IMR-90 (cell line): ENCODE measurements around the gene HNF1B. TPM values are rescaled to one million over a fixed set of nuclear protein-coding genes. Genes with fewer than 3 reads are reported as not detected.

Experiments
- ATAC-seq: fragments of 200-7000 bp; cut with Tn5 transposase; 2 replicates; pipeline ENCODE4 v1.9.1; 2020; ENCODE audit warnings: low read depth, mild to moderate bottlenecking, moderate library complexity
- BruUV-seq: library from RNA; stranded (reverse); fragments of 400-500 nt; replicated peaks from 2 replicates; lab custom pipeline; 2021; lab: Mats Ljungman, UMichigan
- CTCF ChIA-PET: fragments of 300-600 bp; formaldehyde crosslinking; extraction: SDS; loops from one replicate; lab custom pipeline; 2021; ENCODE audit warnings: antibody characterized with exemption; lab: Yijun Ruan, JAX
- POLR2A ChIA-PET: fragments of 300-600 bp; sonication (Branson Sonifier 250); formaldehyde crosslinking; loops from one replicate; lab custom pipeline; 2022; ENCODE audit warnings: antibody characterized with exemption; ENCODE audit not compliant: unreplicated experiment; lab: Charles Lee
- DNase-seq: peaks from one replicate; pipeline ENCODE4 v3.0.0; 2013
- H2AFZ ChIP-seq: replicated peaks from 2 replicates; pipeline ENCODE3; 2013; ENCODE audit warnings: low read length, mild to moderate bottlenecking; ENCODE audit not compliant: poor library complexity
- H2AK5ac ChIP-seq: 2 replicates; pipeline ENCODE4 v1.6.1; 2013; ENCODE audit warnings: low read depth, low read length, inconsistent platforms
- H2AK9ac ChIP-seq: replicated peaks from 2 replicates; pipeline ENCODE3; 2013; ENCODE audit warnings: mild to moderate bottlenecking, low read depth, low read length, moderate library complexity; ENCODE audit not compliant: poor library complexity
- H2BK120ac ChIP-seq: 2 replicates; pipeline ENCODE4 v1.6.1; 2013; ENCODE audit warnings: low read depth, low read length, inconsistent platforms
- H2BK15ac ChIP-seq: 3 replicates; pipeline ENCODE4 v1.6.1; 2013; ENCODE audit warnings: low read depth, low read length, inconsistent platforms
- H2BK20ac ChIP-seq: 2 replicates; pipeline ENCODE4 v1.6.1; 2013; ENCODE audit warnings: low read depth, mild to moderate bottlenecking, inconsistent platforms, low read length, moderate library complexity
- H2BK5ac ChIP-seq: 2 replicates; pipeline ENCODE4 v1.6.1; 2013; ENCODE audit warnings: mild to moderate bottlenecking, low read depth, low read length, inconsistent platforms; ENCODE audit not compliant: poor library complexity, severe bottlenecking
- H3K14ac ChIP-seq: replicated peaks from 2 replicates; pipeline ENCODE4 v1.6.1; 2013; ENCODE audit warnings: low read depth, low read length, inconsistent platforms
- H3K18ac ChIP-seq: 2 replicates; pipeline ENCODE4 v1.6.1; 2013; ENCODE audit warnings: low read depth, low read length, control low read depth
- H3K23ac ChIP-seq: 2 replicates; pipeline ENCODE4 v1.6.1; 2013; ENCODE audit warnings: low read depth, low read length, inconsistent platforms
- H3K27ac ChIP-seq: 2 replicates; pipeline ENCODE4 v1.5.1; 2013; ENCODE audit warnings: mild to moderate bottlenecking, control low read depth, low read length; ENCODE audit not compliant: insufficient read depth
- H3K27me3 ChIP-seq: 2 replicates; pipeline ENCODE4 v1.6.1; 2013; ENCODE audit warnings: low read length; ENCODE audit not compliant: control insufficient read depth, insufficient read depth
- H3K36me3 ChIP-seq: 2 replicates; pipeline ENCODE4 v1.6.1; 2013; ENCODE audit warnings: low read length, mixed read lengths; ENCODE audit not compliant: control insufficient read depth, insufficient read depth
- H3K4ac ChIP-seq: 2 replicates; pipeline ENCODE4 v1.6.1; 2013; ENCODE audit warnings: low read depth, low read length, inconsistent platforms
- H3K4me1 ChIP-seq: 2 replicates; pipeline ENCODE4 v1.6.1; 2013; ENCODE audit warnings: low read length, mixed read lengths; ENCODE audit not compliant: control insufficient read depth, insufficient read depth
- H3K4me2 ChIP-seq: 2 replicates; pipeline ENCODE4 v1.6.1; 2013; ENCODE audit warnings: low read depth, mild to moderate bottlenecking, control low read depth, low read length, moderate library complexity
- H3K4me3 ChIP-seq: 2 replicates; pipeline ENCODE4 v1.5.1; 2013; ENCODE audit warnings: low read depth, mild to moderate bottlenecking, control low read depth, low read length, moderate library complexity; ENCODE audit not compliant: insufficient read depth
- H3K56ac ChIP-seq: 2 replicates; pipeline ENCODE4 v1.6.1; 2013; ENCODE audit warnings: low read length, inconsistent platforms; ENCODE audit not compliant: insufficient read depth; ENCODE audit errors: extremely low read depth
- H3K79me1 ChIP-seq, 2 experiments: 2 replicates each; pipeline ENCODE4 v1.6.1; 2013; ENCODE audit warnings: low read length in 2 of 2, inconsistent platforms in 1 of 2, low read depth in 1 of 2
- H3K9ac ChIP-seq: 2 replicates; pipeline ENCODE4 v1.6.1; 2013; ENCODE audit warnings: low read depth, low read length, control low read depth
- H3K9me1 ChIP-seq: 2 replicates; pipeline ENCODE4 v1.6.1; 2013; ENCODE audit warnings: low read length, inconsistent platforms; ENCODE audit not compliant: insufficient read depth
- H3K9me3 ChIP-seq: 2 replicates; pipeline ENCODE4 v1.6.1; 2013; ENCODE audit warnings: low read length; ENCODE audit not compliant: control insufficient read depth, insufficient read depth
- H4K20me1 ChIP-seq: 2 replicates; pipeline ENCODE4 v1.6.1; 2013; ENCODE audit warnings: low read length, inconsistent platforms; ENCODE audit not compliant: insufficient read depth
- H4K5ac ChIP-seq: 2 replicates; pipeline ENCODE4 v1.6.1; 2013; ENCODE audit warnings: mild to moderate bottlenecking, low read depth, low read length, control low read depth
- H4K8ac ChIP-seq, 2 experiments: 2 replicates each; pipeline ENCODE4 v1.6.1; 2013; ENCODE audit warnings: low read depth in 2 of 2, low read length in 2 of 2, control low read depth in 1 of 2, inconsistent platforms in 1 of 2
- H4K91ac ChIP-seq: 2 replicates; pipeline ENCODE4 v1.6.1; 2013; ENCODE audit warnings: low read depth, low read length, inconsistent platforms; ENCODE audit not compliant: insufficient read depth
- ELK1 ChIP-seq: fragments of 150-350 bp; IDR thresholded peaks from 2 replicates; pipeline ENCODE4 v1.6.1; 2016; ENCODE audit warnings: low read depth, mild to moderate bottlenecking, low read length, moderate library complexity, borderline replicate concordance
- FOS ChIP-seq: fragments of 150-350 bp; IDR thresholded peaks from 2 replicates; pipeline ENCODE4 v1.6.1; 2016; ENCODE audit warnings: low read depth, low read length
- MAFK ChIP-seq: IDR thresholded peaks from 2 replicates; pipeline ENCODE4 v1.6.1; 2012; ENCODE audit warnings: low read depth, low read length, improper control_type of control experiment
- WGBS, 2 experiments: methylation state at CpG; one replicate each; pipeline versions ENCODE4 v1.1.5 to v1.1.7; 2013; ENCODE audit warnings: missing lambda C conversion rate in 2 of 2; ENCODE audit not compliant: insufficient read length in 1 of 2; ENCODE audit errors: extremely low coverage in 2 of 2; 5-methylcytosine and 5-hydroxymethylcytosine counted together
- dilution Hi-C: fragments of 300-500 bp; cut with HindIII; formaldehyde crosslinking; loops from one replicate; pipeline ENCODE4 v1.14.3; 2018; ENCODE audit warnings: low sequenced_read_pairs; ENCODE audit not compliant: unreplicated experiment
- in situ Hi-C: fragments of 300-500 bp; cut with MboI; formaldehyde crosslinking; loops from 3 replicates; pipeline ENCODE4 v1.14.3; 2019; ENCODE audit warnings: low sequenced_read_pairs, inconsistent platforms, mixed read lengths
- intact Hi-C: fragments of 100-400 bp; cut with micrococcal nuclease; formaldehyde crosslinking; loops from 2 replicates; pipeline ENCODE4 v1.10.0; 2022
- polyA plus RNA-seq, 3 experiments: library from polyadenylated mRNA; depleted of rRNA; stranded (reverse); fragments of >200 nt; gene quantifications; 2 replicates each; pipeline ENCODE4 v1.2.3, GENCODE V29; 2012; ENCODE audit warnings: low replicate concordance in 1 of 3
- total RNA-seq: library from RNA; depleted of rRNA; stranded (reverse); fragments of >200 nt; gene quantifications from 2 replicates; pipeline ENCODE4 v1.2.3, GENCODE V29; 2012
- TF ChIP-seq, protein P1 (sequence below): fragments of 150-350 bp; IDR thresholded peaks from 2 replicates; pipeline ENCODE4 v1.6.1; 2017; ENCODE audit warnings: mild to moderate bottlenecking, antibody characterized with exemption, low read length, low read depth
- TF ChIP-seq, protein P2 (sequence below): conservative IDR thresholded peaks from 2 replicates; pipeline ENCODE4 v1.5.1; 2012; ENCODE audit warnings: mild to moderate bottlenecking, low read depth, low read length, improper control_type of control experiment

Gene HNF1B
- total and polyA plus RNA-seq, 2 of the 4 experiments (the other 2 are of a cell fraction) = not detected

GRCh38 chr17:37696366-37696765 is 48.5 kb downstream of the HNF1B start:
- CTCF ChIA-PET = no interaction called here
- Histone ChIP-seq H4K20me1 (no peaks in the 10 kb centered on the region), H4K5ac (no peak overlapping the region), H2BK15ac (no peak overlapping the region), H3K14ac (no peak overlapping the region), H3K27ac (no peak overlapping the region), H3K4ac (no peak overlapping the region), H3K27me3 (peaks cover 5% of the 10 kb centered on the region; the same call in 1 of the 2 replicates), H2BK5ac (no peak overlapping the region), H3K4me2 (no peak overlapping the region), H2BK20ac (no peak overlapping the region), H2BK120ac (no peak overlapping the region), H3K36me3 (no peaks in the 10 kb centered on the region), H3K18ac (no peak overlapping the region), H3K56ac (no peak overlapping the region), H3K79me1 (no peaks in the 10 kb centered on the region), H3K9me1 (0 out of 2 replicates have a peak, but pooled peaks cover 5% of the 10 kb centered on the region), H3K9ac (no peak overlapping the region), H2AK9ac (no peak overlapping the region), H3K23ac (no peak overlapping the region), H2AFZ (no peak overlapping the region), H3K4me1 (0 out of 2 replicates have a peak, but pooled peaks cover 3% of the 10 kb centered on the region), H3K4me3 (no peak overlapping the region), H2AK5ac (no peak overlapping the region), H4K91ac (no peak overlapping the region), H4K8ac (no peak overlapping the region), H3K9me3 (peaks cover 3% of the 10 kb centered on the region; the same call in 1 of the 2 replicates)
- WGBS, 2 experiments = 83% methylated on average over 2 of the region's 7 CpGs; no CpG with 5 or more reads in 1 of the 2 experiments
- BruUV-seq = no TSS peak
- in situ Hi-C loops (no loop called here), intact Hi-C loops (no loop called here), dilution Hi-C loops (no loop called here)
- ATAC-seq (no peak), DNase-seq (no peak)
- TF ChIP-seq ELK1 (no peak), FOS (no peak), MAFK (no peak)
- TF ChIP-seq, protein P1, sequence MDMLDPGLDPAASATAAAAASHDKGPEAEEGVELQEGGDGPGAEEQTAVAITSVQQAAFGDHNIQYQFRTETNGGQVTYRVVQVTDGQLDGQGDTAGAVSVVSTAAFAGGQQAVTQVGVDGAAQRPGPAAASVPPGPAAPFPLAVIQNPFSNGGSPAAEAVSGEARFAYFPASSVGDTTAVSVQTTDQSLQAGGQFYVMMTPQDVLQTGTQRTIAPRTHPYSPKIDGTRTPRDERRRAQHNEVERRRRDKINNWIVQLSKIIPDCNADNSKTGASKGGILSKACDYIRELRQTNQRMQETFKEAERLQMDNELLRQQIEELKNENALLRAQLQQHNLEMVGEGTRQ = no peak
- TF ChIP-seq, protein P2, sequence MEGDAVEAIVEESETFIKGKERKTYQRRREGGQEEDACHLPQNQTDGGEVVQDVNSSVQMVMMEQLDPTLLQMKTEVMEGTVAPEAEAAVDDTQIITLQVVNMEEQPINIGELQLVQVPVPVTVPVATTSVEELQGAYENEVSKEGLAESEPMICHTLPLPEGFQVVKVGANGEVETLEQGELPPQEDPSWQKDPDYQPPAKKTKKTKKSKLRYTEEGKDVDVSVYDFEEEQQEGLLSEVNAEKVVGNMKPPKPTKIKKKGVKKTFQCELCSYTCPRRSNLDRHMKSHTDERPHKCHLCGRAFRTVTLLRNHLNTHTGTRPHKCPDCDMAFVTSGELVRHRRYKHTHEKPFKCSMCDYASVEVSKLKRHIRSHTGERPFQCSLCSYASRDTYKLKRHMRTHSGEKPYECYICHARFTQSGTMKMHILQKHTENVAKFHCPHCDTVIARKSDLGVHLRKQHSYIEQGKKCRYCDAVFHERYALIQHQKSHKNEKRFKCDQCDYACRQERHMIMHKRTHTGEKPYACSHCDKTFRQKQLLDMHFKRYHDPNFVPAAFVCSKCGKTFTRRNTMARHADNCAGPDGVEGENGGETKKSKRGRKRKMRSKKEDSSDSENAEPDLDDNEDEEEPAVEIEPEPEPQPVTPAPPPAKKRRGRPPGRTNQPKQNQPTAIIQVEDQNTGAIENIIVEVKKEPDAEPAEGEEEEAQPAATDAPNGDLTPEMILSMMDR = no peak
- POLR2A ChIA-PET = no interaction called here
